ENCODE data around the gene FOCAD. TPM values are rescaled to one million over a fixed set of nuclear protein-coding genes. Genes with fewer than 3 reads are reported as not detected.

Gene FOCAD
- total RNA-seq, 1 experiment from 2014 or later, result 43.3 TPM

DNA sequence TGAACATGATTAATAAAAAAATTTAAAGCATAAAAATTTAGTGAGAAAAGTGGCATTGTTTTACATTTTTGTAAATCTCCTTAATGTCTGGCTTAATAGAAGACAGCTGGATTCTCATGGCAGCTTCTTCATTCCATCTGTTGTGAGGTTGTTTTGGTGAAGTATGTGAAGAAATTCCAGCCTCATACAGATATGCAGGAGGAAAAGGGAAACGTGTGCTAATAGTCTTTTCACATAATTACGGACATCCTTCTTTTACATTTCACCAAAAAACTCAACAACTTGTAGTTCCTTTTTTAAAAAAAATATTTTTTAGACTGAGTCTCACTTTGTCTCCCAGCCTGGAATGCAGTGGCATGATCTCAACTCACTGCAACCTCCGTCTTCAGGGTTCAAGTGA, 300.4 kb downstream of the FOCAD start:
- Histone ChIP-seq H2BK5ac (ENCODE audit: insufficient read length, low read length) (no peak overlapping the region), H3K9me3 (ENCODE audit: control insufficient read depth, low read depth, low read length) (no peaks in the 10 kb centered on the region), H4K20me1 (ENCODE audit: control insufficient read depth, insufficient read depth, insufficient read length) (no peaks in the 10 kb centered on the region), H3K14ac (ENCODE audit: insufficient read depth, low read length) (no peak overlapping the region), H4K8ac (replicated peaks; ENCODE audit: insufficient read length, low read depth, low read length) (no peak overlapping the region), H4K91ac (ENCODE audit: insufficient read length, low read depth, low read length) (no peak overlapping the region), H3K27me3 (ENCODE audit: insufficient read depth, low read length) (no peaks in the 10 kb centered on the region), H3K4me2 (ENCODE audit: insufficient read depth, insufficient read length, low read length) (no peak overlapping the region), H3K18ac (ENCODE audit: insufficient read length, low read depth, low read length) (no peak overlapping the region), H3K4me1 (ENCODE audit: insufficient read depth, low read length) (no peaks in the 10 kb centered on the region), H3K79me2 (ENCODE audit: insufficient read depth, low read length) (no peaks in the 10 kb centered on the region), H2BK15ac (ENCODE audit: low read depth, low read length) (no peak overlapping the region), H3K9ac (ENCODE audit: extremely low read depth, insufficient read length, low read length) (no peak overlapping the region), H3T11ph (ENCODE audit: low read length) (no peak overlapping the region), H2BK12ac (ENCODE audit: insufficient read length, low read depth, low read length) (no peak overlapping the region), H2BK120ac (ENCODE audit: low read depth, low read length, poor library complexity, severe bottlenecking) (no peak overlapping the region), H2BK20ac (ENCODE audit: low read depth, low read length, poor library complexity, severe bottlenecking) (no peak overlapping the region), H3K27ac (ENCODE audit: insufficient read length, low read depth, low read length) (no peak overlapping the region), H2AFZ (ENCODE audit: low read length) (no peak overlapping the region), H3K56ac (ENCODE audit: insufficient read length, low read depth, low read length) (no peak overlapping the region), H4K5ac (ENCODE audit: insufficient read length, low read depth, low read length) (no peak overlapping the region), H3K79me1 (ENCODE audit: insufficient read depth, low read depth, low read length, poor library complexity, severe bottlenecking) (no peaks in the 10 kb centered on the region), H3K23ac (ENCODE audit: insufficient read length, low read depth, low read length) (no peak overlapping the region), H3K23me2 (ENCODE audit: insufficient read length, low read depth, low read length, poor library complexity, severe bottlenecking) (no peaks in the 10 kb centered on the region), H2AK5ac (ENCODE audit: insufficient read length, low read length) (no peak overlapping the region), H3K4ac (ENCODE audit: low read depth, low read length) (no peak overlapping the region)
- Mint-ChIP-seq H3K4me3 (no peak overlapping the region), H3K36me3 (ENCODE audit: insufficient read depth in 1 of 3, low read depth in 3 of 3) (peaks cover 6 to 33% (median 31%) of the 10 kb centered on the region in 3 experiments; a peak in 5 of 7 replicates), H3K9me3 (no peaks in the 10 kb centered on the region), H3K27ac (no peak overlapping the region), H3K4me1 (peaks cover 9 to 17% of the 10 kb centered on the region in 2 experiments), H3K27me3 (ENCODE audit: low read depth) (no peaks in the 10 kb centered on the region)
- TF ChIP-seq, protein P1, sequence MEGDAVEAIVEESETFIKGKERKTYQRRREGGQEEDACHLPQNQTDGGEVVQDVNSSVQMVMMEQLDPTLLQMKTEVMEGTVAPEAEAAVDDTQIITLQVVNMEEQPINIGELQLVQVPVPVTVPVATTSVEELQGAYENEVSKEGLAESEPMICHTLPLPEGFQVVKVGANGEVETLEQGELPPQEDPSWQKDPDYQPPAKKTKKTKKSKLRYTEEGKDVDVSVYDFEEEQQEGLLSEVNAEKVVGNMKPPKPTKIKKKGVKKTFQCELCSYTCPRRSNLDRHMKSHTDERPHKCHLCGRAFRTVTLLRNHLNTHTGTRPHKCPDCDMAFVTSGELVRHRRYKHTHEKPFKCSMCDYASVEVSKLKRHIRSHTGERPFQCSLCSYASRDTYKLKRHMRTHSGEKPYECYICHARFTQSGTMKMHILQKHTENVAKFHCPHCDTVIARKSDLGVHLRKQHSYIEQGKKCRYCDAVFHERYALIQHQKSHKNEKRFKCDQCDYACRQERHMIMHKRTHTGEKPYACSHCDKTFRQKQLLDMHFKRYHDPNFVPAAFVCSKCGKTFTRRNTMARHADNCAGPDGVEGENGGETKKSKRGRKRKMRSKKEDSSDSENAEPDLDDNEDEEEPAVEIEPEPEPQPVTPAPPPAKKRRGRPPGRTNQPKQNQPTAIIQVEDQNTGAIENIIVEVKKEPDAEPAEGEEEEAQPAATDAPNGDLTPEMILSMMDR (conservative IDR thresholded peaks at IDR 0.05), result no peak
- no peak for DNase-seq
- WGBS (ENCODE audit: extremely low coverage, insufficient read length, low lambda C conversion rate), result 100% methylated on average over 1 of the region's 3 CpGs
